SU-DHL-6 (cell line): ENCODE data around the gene DGLUCY.

Experiments
- CTCF ChIP-seq: fragments of 200-600 bp; sonication (generic); IDR thresholded peaks from one replicate; pipeline ENCODE4 v1.5.1; 2017; ENCODE audit warnings: antibody characterized with exemption, mild to moderate bottlenecking, low read length, moderate library complexity; ENCODE audit not compliant: insufficient read depth, poor library complexity, severe bottlenecking
- EZH2phosphoT487 ChIP-seq: fragments of 200-600 bp; sonication (generic), shearing (Covaris generic); conservative IDR thresholded peaks from 2 replicates; pipeline ENCODE4 v1.6.1; 2018; ENCODE audit warnings: mild to moderate bottlenecking, antibody characterized with exemption, low read length, moderate library complexity, mixed read lengths

- TF ChIP-seq EZH2phosphoT487 (no peak), CTCF (no peak)
These were observed 21.8 kb upstream of the DGLUCY start for GRCh38 chr14:91092073-91092472.
